ENCODE measurements around the gene MTA2.

DNA sequence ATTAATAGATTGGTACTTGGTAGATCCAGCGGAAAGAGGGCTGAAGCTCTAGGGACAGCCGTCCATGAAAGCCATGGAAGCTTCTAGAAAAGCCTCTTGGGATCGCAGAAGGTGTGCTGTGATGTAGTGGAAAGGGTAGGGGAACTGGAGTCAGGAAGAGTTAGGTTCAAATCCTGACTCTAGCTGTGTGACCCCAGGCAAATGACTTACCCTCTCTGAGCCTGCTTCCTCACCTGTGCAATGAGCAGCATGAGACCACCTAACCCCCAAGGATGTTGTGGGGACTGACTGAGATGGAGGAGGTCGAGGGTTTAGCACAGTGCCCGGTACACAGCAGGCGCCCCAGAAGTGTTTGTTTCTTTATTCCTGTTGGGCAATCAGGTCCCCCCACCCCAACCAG is 8.7 kb upstream of the MTA2 start:
- no peak for TF ChIP-seq SUZ12 (IDR thresholded peaks at IDR 0.05; ENCODE audit: extremely low read depth, insufficient read depth, insufficient read length)
- TF ChIP-seq ZNF274 (IDR thresholded peaks at IDR 0.05; ENCODE audit: low read depth, low read length) = no peak

Measured in NT2/D1 (cell line).